ENCODE results near the gene GPR37L1.
"Not testable (repeated sequence)": the region's sequence is repeated elsewhere in the genome, so short reads cannot be mapped to it uniquely, and the experiment has no call there.

GPR37L1 gene

GRCh38 chr1:202176949-202177927 lies 54.5 kb downstream of the GPR37L1 start:
- no peak for DNase-seq

- no peak for DNase-seq
Measured at GRCh38 chr1:202179828-202180750, 57.4 kb downstream of the GPR37L1 start.

- not testable (repeated sequence) for DNase-seq
Measured at GRCh38 chr1:202180751-202181139, 58.0 kb downstream of the GPR37L1 start.

- DNase-seq: no peak
Measured at GRCh38 chr1:202181586-202181985, 58.9 kb downstream of the GPR37L1 start.

GRCh38 chr1:202182040-202182877 lies 59.5 kb downstream of the GPR37L1 start:
- no peak for DNase-seq

Data from activated CD4-positive, CD25-positive, alpha-beta regulatory T cell treated with anti-CD3 and anti-CD28 coated beads, Interleukin-2, amount 50 U/mL, for 72 hours (primary cell).